ENCODE data around the gene EIF3B. TPM values are rescaled to one million over a fixed set of nuclear protein-coding genes. Genes with fewer than 3 reads are reported as not detected.

Gene EIF3B
- total and polyA plus RNA-seq, 9 of the 15 experiments (the other 6 are each of a cell fraction or from before 2014, with no cell fraction given), result 25.9 to 494 (median 357) TPM

- no TSS peak for BruUV-seq (replicated peaks)
- peak overlapping the region in 1 of 2 experiments; percentile 79; a peak in 2 of 4 replicates for H3K9ac ChIP-seq (ENCODE audit: insufficient read depth in 1 of 2, low read depth in 2 of 2, low read length in 2 of 2)
- CTCF ChIA-PET (ENCODE audit: low intra/inter-chr PET ratio), result no interaction called here
- no peaks in the 10 kb centered on the region for H3K79me2 ChIP-seq (ENCODE audit: control insufficient read depth, insufficient read depth, low read length)
- H3K4me1 ChIP-seq (replicated peaks in 1 of 2; ENCODE audit: control insufficient read depth in 2 of 2, insufficient read depth in 2 of 2, low read length in 2 of 2), result peaks cover 8 to 15% of the 10 kb centered on the region in 2 experiments; a peak in 4 of 5 replicates
- peak overlapping the region; percentile 66 for H2AFZ ChIP-seq (ENCODE audit: low read depth, low read length)
- no peaks in the 10 kb centered on the region for H3K27me3 ChIP-seq (ENCODE audit: control insufficient read depth in 2 of 2, insufficient read depth in 2 of 2, low read length in 2 of 2)
- H3K4me2 ChIP-seq (ENCODE audit: insufficient read depth, low read length), result peak overlapping the region; percentile 56
- intact Hi-C loops (cut with micrococcal nuclease), result no loop called here
- in situ Hi-C loops (cut with MboI), result no loop called here
- 2% methylated on average over 4 of the region's 4 CpGs for WGBS (ENCODE audit: insufficient coverage, low coverage, missing lambda C conversion rate)
- peak overlapping the region; percentile 0; the same call in 1 of the 3 replicates for H3K27ac ChIP-seq (ENCODE audit: extremely low read depth, low read depth, low read length)
- H3K9me1 ChIP-seq (ENCODE audit: control insufficient read depth, insufficient read depth, low read length), result no peaks in the 10 kb centered on the region
- no peaks in the 10 kb centered on the region for H3K9me3 ChIP-seq (replicated peaks; ENCODE audit: control insufficient read depth, insufficient read depth, low read depth, low read length)
- no peak overlapping the region for H3K4me3 ChIP-seq
- TF ChIP-seq MCM3 (IDR thresholded peaks at IDR 0.05) (no peak), ARID1B (IDR thresholded peaks at IDR 0.05) (peak; percentile 33; the same call in 1 of the 2 replicates), POLR2A (conservative IDR thresholded peaks at IDR 0.05) (no peak), MYC (IDR thresholded peaks at IDR 0.05; ENCODE audit: low read depth, low read length) (0 out of 2 replicates have a peak, but pooled peaks have one; percentile 27), MYC (CRISPR knock-in tag; IDR thresholded peaks at IDR 0.05; ENCODE audit: borderline replicate concordance, low read depth) (no peak), GATAD2B (IDR thresholded peaks at IDR 0.05; ENCODE audit: borderline replicate concordance) (no peak), ZNF24 (IDR thresholded peaks at IDR 0.05) (no peak), CBX5 (IDR thresholded peaks at IDR 0.05; ENCODE audit: borderline replicate concordance, low read depth) (no peak), POLR2AphosphoS5 (IDR thresholded peaks at IDR 0.05; ENCODE audit: control insufficient read depth, insufficient read depth, low read depth, low read length) (no peak), SMARCE1 (IDR thresholded peaks at IDR 0.05) (peak; percentile 52; the same call in 1 of the 2 replicates), ZKSCAN3 (CRISPR knock-in tag; IDR thresholded peaks at IDR 0.05) (no peak), ZNF347 (CRISPR knock-in tag; IDR thresholded peaks at IDR 0.05; ENCODE audit: low read depth) (no peak), BRF2 (IDR thresholded peaks at IDR 0.05; ENCODE audit: borderline replicate concordance, insufficient read depth, insufficient read length) (no peak), L3MBTL2 (IDR thresholded peaks at IDR 0.05) (0 out of 2 replicates have a peak, but pooled peaks have one; percentile 16), RAD21 (CRISPR knock-in tag; conservative IDR thresholded peaks at IDR 0.05 in 1 of 2, IDR thresholded peaks at IDR 0.05 in 1 of 2) (peak in 1 of 2 experiments; percentile 13; a peak in 1 of 4 replicates), CTBP1 (IDR thresholded peaks at IDR 0.05; ENCODE audit: borderline replicate concordance) (peak; percentile 51; the same call in 1 of the 2 replicates), SMARCA4 (IDR thresholded peaks at IDR 0.05) (peak; percentile 55), SOX6 (IDR thresholded peaks at IDR 0.05) (peak; percentile 29; the same call in 1 of the 2 replicates), ELK3 (CRISPR knock-in tag; IDR thresholded peaks at IDR 0.05) (no peak), RHOXF2B (CRISPR knock-in tag; conservative IDR thresholded peaks at IDR 0.05) (no peak), MAFF (IDR thresholded peaks at IDR 0.05; ENCODE audit: low read length) (no peak), THRA (IDR thresholded peaks at IDR 0.05) (no peak), NR2C1 (IDR thresholded peaks at IDR 0.05) (no peak), NR2C1 (tag; IDR thresholded peaks at IDR 0.05) (no peak)
- peak in 1 of 4 experiments; percentile 33 for DNase-seq (ENCODE audit: extremely low read depth in 1 of 4, low spot score in 3 of 4)
- no peak for FAIRE-seq
- H3K36me3 ChIP-seq (ENCODE audit: control insufficient read depth, insufficient read depth, low read length), result no peaks in the 10 kb centered on the region
- POLR2A ChIA-PET, result interaction anchor here (0.6 to 1.1 kb wide), 5 partner anchors 9 to 1677 kb away, joined by 3 to 4 read pairs (median 3); no protein-coding TSS in a partner anchor
- no peaks in the 10 kb centered on the region for H4K20me1 ChIP-seq (replicated peaks; ENCODE audit: control insufficient read depth, insufficient read depth, low read length)
- peak; percentile 51 for ATAC-seq
Measured at GRCh38 chr7:2325162-2325561, 29.5 kb upstream of the EIF3B start.

Measured in K562 (cell line).